GM12878 (cell line): ENCODE data around the gene PCYOX1L. TPM values are rescaled to one million over a fixed set of nuclear protein-coding genes. Genes with fewer than 3 reads are reported as not detected.

Experiments used
- ATAC-seq: fragments of 200-7000 bp; cut with Tn5 transposase; 3 replicates; pipeline ENCODE4 v1.9.1; 2020; ENCODE audit warnings: mild to moderate bottlenecking, moderate library complexity
- BruUV-seq: library from RNA; stranded (reverse); fragments of 400-500 nt; replicated peaks from 2 replicates; lab custom pipeline; 2021; lab: Mats Ljungman, UMichigan
- CTCF ChIA-PET: fragments of 300-600 bp; sonication (Branson Sonifier 250); formaldehyde crosslinking; extraction: SDS; loops from one replicate; lab custom pipeline; 2021; ENCODE audit warnings: inconsistent platforms; lab: Yijun Ruan, JAX
- POLR2A ChIA-PET: fragments of 350-600 bp; formaldehyde crosslinking; extraction: SDS; loops from one replicate; lab custom pipeline; 2021; ENCODE audit warnings: inconsistent platforms; lab: Charles Lee
- RAD21 ChIA-PET: fragments of 300-600 bp; sonication (Branson Sonifier 250); formaldehyde crosslinking; loops from one replicate; lab custom pipeline; 2023; ENCODE audit warnings: antibody characterized with exemption; ENCODE audit not compliant: unreplicated experiment; lab: Charles Lee
- SMC1A ChIA-PET: fragments of 300-600 bp; sonication (Branson Sonifier 250); formaldehyde crosslinking; loops from one replicate; lab custom pipeline; 2023; ENCODE audit not compliant: unreplicated experiment, uncharacterized antibody; lab: Charles Lee
- DNase-seq: peaks from one replicate; pipeline ENCODE4 v3.0.0-alpha.2; 2011; ENCODE audit warnings: low read depth, low spot score
- FAIRE-seq: peaks from 3 replicates; lab custom pipeline; 2011; peaks lifted over from hg19 to GRCh38; lab: Jason Lieb, UNC
- H2AFZ ChIP-seq: 2 replicates; pipeline ENCODE4 v1.6.0; 2011; ENCODE audit warnings: low read depth, low read length, control low read depth; ENCODE audit not compliant: control insufficient read depth
- H3K27ac ChIP-seq: 2 replicates; pipeline ENCODE4 v1.5.1; 2011; ENCODE audit warnings: control low read depth; ENCODE audit not compliant: control insufficient read depth, insufficient read depth
- H3K27me3 ChIP-seq, 2 experiments: replicated peaks in 1 of 2; 2 replicates each; pipeline versions ENCODE4 v1.6.0 to v1.6.1; 2011; ENCODE audit warnings: low read length in 1 of 2; ENCODE audit not compliant: control insufficient read depth in 2 of 2, insufficient read depth in 2 of 2
- H3K36me3 ChIP-seq, 2 experiments: 2 replicates each; pipeline ENCODE4 v1.5.1; 2011; ENCODE audit warnings: low read length in 1 of 2; ENCODE audit not compliant: control insufficient read depth in 2 of 2, insufficient read depth in 2 of 2
- H3K4me1 ChIP-seq: 2 replicates; pipeline ENCODE4 v1.6.1; 2011; ENCODE audit warnings: mild to moderate bottlenecking, low read length, moderate library complexity, mixed read lengths; ENCODE audit not compliant: control insufficient read depth, insufficient read depth
- H3K4me2 ChIP-seq: 2 replicates; pipeline ENCODE4 v1.6.0; 2011; ENCODE audit warnings: control low read depth; ENCODE audit not compliant: control insufficient read depth, insufficient read depth
- H3K4me3 ChIP-seq: fragments of 200-600 bp; sonication (generic); 2 replicates; pipeline ENCODE4 v1.5.1; 2016
- H3K79me2 ChIP-seq: 2 replicates; pipeline ENCODE4 v1.6.0; 2011; ENCODE audit warnings: low read length; ENCODE audit not compliant: control insufficient read depth, insufficient read depth
- H3K9ac ChIP-seq: 2 replicates; pipeline ENCODE4 v1.8.0; 2011; ENCODE audit warnings: low read length, control low read depth, mixed read lengths; ENCODE audit not compliant: control insufficient read depth, insufficient read depth
- H3K9me3 ChIP-seq: replicated peaks from 3 replicates; pipeline ENCODE4 v1.5.1; 2011; ENCODE audit warnings: mild to moderate bottlenecking, low read length; ENCODE audit not compliant: control insufficient read depth, insufficient read depth
- H4K20me1 ChIP-seq: 2 replicates; pipeline ENCODE4 v1.6.0; 2011; ENCODE audit not compliant: control insufficient read depth, insufficient read depth
- JUND ChIP-seq: IDR thresholded peaks from 2 replicates; pipeline ENCODE4 v1.6.1; 2012; ENCODE audit warnings: low read depth, mild to moderate bottlenecking, low read length, improper control_type of control experiment, moderate library complexity
- MEF2A ChIP-seq: IDR thresholded peaks from 2 replicates; pipeline ENCODE4 v1.6.1; 2011; ENCODE audit warnings: low read depth, mild to moderate bottlenecking, low read length, moderate library complexity; ENCODE audit not compliant: insufficient read depth
- NR2C2 ChIP-seq: IDR thresholded peaks from 2 replicates; pipeline ENCODE4 v1.6.1; 2011; ENCODE audit warnings: borderline replicate concordance, low read depth; ENCODE audit not compliant: control insufficient read depth, insufficient read length
- PKNOX1 ChIP-seq: fragments of 450-650 bp; IDR thresholded peaks from 2 replicates; pipeline ENCODE4 v1.6.1; 2016; ENCODE audit warnings: mild to moderate bottlenecking
- SP1 ChIP-seq: IDR thresholded peaks from one replicate; pipeline ENCODE4 v1.6.1; 2011; ENCODE audit warnings: low read depth, low read length
- SPI1 ChIP-seq: IDR thresholded peaks from 2 replicates; pipeline ENCODE4 v1.6.1; 2011; ENCODE audit warnings: low read depth, mild to moderate bottlenecking, low read length, moderate library complexity, borderline replicate concordance; ENCODE audit not compliant: insufficient read depth
- TARDBP ChIP-seq: IDR thresholded peaks from 2 replicates; pipeline ENCODE4 v1.6.1; 2016; ENCODE audit warnings: borderline replicate concordance
- ZSCAN29 ChIP-seq: fragments of 450-650 bp; IDR thresholded peaks from 2 replicates; pipeline ENCODE4 v1.6.1; 2017; ENCODE audit warnings: mild to moderate bottlenecking, moderate library complexity
- WGBS: methylation state at CpG from one replicate; pipeline ENCODE4 v1.1.6; 2016; ENCODE audit warnings: low lambda C conversion rate; ENCODE audit not compliant: insufficient replicate concordance, insufficient coverage; ENCODE audit errors: missing lambda C conversion rate; 5-methylcytosine and 5-hydroxymethylcytosine counted together
- in situ Hi-C: fragments of 300-500 bp; cut with MboI; formaldehyde crosslinking; loops from 9 replicates; pipeline ENCODE4 v1.14.3; 2018; ENCODE audit warnings: mixed read lengths
- intact Hi-C: fragments of 100-400 bp; cut with micrococcal nuclease; formaldehyde crosslinking; loops from one replicate; pipeline ENCODE4 v1.14.2; 2022; ENCODE audit not compliant: unreplicated experiment
- polyA plus RNA-seq, 11 experiments: library from polyadenylated mRNA; depleted of rRNA in 4 of 11; unstranded in 6 of 11; stranded (reverse) in 5 of 11; fragments of >200 nt; fragmentation: Nextera tagmentation in 4 of 11; fragmentation: Illumina TruSeq in 1 of 11; extraction: Ambion mirVana in 4 of 11; extraction: Trizol in 1 of 11; gene quantifications; 1 replicate in 1 of 11; 2 replicates in 10 of 11; pipeline versions ENCODE4 v1.2.1 to v1.2.3, GENCODE V29; 2011 to 2016; ENCODE audit warnings: inconsistent platforms in 2 of 11, missing spikeins in 2 of 11, low read depth in 1 of 11
- total RNA-seq, 4 experiments: library from RNA; depleted of rRNA in 3 of 4; stranded (reverse); fragments of >200 nt in 3 of 4; fragmentation: Illumina TruSeq in 1 of 4; extraction: Trizol in 1 of 4; gene quantifications; 2 replicates each; pipeline versions ENCODE4 v1.2.1 to v1.2.3, GENCODE V29; 2013 to 2021
- TF ChIP-seq, protein P1 (sequence below), 3 experiments: IDR thresholded peaks in 2 of 3; conservative IDR thresholded peaks in 1 of 3; 2 replicates each; pipeline ENCODE4 v1.5.1; 2011; ENCODE audit warnings: low read depth in 3 of 3, low read length in 3 of 3, mild to moderate bottlenecking in 3 of 3, control low read depth in 2 of 3, moderate library complexity in 2 of 3, inconsistent platforms in 1 of 3, mixed read lengths in 1 of 3; ENCODE audit not compliant: control insufficient read depth in 2 of 3, insufficient read depth in 1 of 3; ENCODE audit errors: extremely low read depth in 1 of 3
- TF ChIP-seq, protein P2 (sequence below): fragments of 450-650 bp; IDR thresholded peaks from 2 replicates; pipeline ENCODE4 v1.6.1; 2014; ENCODE audit warnings: mild to moderate bottlenecking

PCYOX1L gene
- total and polyA plus RNA-seq, 10 of the 15 experiments (the other 5 are each of a cell fraction or from before 2014, with no cell fraction given): 2.9 to 17.0 (median 12.9) TPM

- no peak overlapping the region for H3K4me3 ChIP-seq
- SMC1A ChIA-PET: interaction anchor here (0.5 to 6.5 kb wide), 7 partner anchors 11 to 218 kb away, joined by 3 to 52 read pairs (median 3); no protein-coding TSS in a partner anchor
- H3K4me2 ChIP-seq: no peak overlapping the region
- in situ Hi-C loops (no loop called here), intact Hi-C loops (loop anchor here (1.0 to 5.0 kb wide), 3 partner anchors 52 to 235 kb away; no protein-coding TSS in a partner anchor)
- TF ChIP-seq MEF2A: no peak
- ATAC-seq (no peak), DNase-seq (no peak), FAIRE-seq (no peak)
- no peak overlapping the region for H3K27ac ChIP-seq
- H3K9me3 ChIP-seq: no peaks in the 10 kb centered on the region
- RAD21 ChIA-PET: interaction anchor here (0.6 to 4.9 kb wide), 8 partner anchors 46 to 193 kb away, joined by 3 to 22 read pairs (median 4); no protein-coding TSS in a partner anchor
- peaks cover 0 to 2% of the 10 kb centered on the region in 2 experiments; a peak in 2 of 4 replicates for H3K27me3 ChIP-seq
- no peaks in the 10 kb centered on the region for H3K36me3 ChIP-seq
- CTCF ChIA-PET: interaction anchor here (0.6 to 12.8 kb wide), 21 partner anchors 8 to 647 kb away, joined by 3 to 137 read pairs (median 7); partner anchors contain the start of gene GRPEL2
- H2AFZ ChIP-seq: no peak overlapping the region
- BruUV-seq: no TSS peak
- H3K79me2 ChIP-seq: no peaks in the 10 kb centered on the region
- POLR2A ChIA-PET: no interaction called here
- H3K9ac ChIP-seq: no peak overlapping the region
- H3K4me1 ChIP-seq: no peaks in the 10 kb centered on the region
- WGBS: 52% methylated on average over 12 of the region's 12 CpGs
- H4K20me1 ChIP-seq: no peaks in the 10 kb centered on the region
Observed at GRCh38 chr5:149382517-149383220, 24.8 kb downstream of the PCYOX1L start.

- H3K36me3 ChIP-seq: no peaks in the 10 kb centered on the region
- no peak overlapping the region for H2AFZ ChIP-seq
- 15% methylated on average over 9 of the region's 9 CpGs for WGBS
- ChIA-PET SMC1A (interaction anchor here (1.3 to 6.5 kb wide), 2 partner anchors 49 to 59 kb away, joined by 3 to 52 read pairs; no protein-coding TSS in a partner anchor), RAD21 (interaction anchor here (1.1 to 4.9 kb wide), 2 partner anchors 49 to 51 kb away, joined by 4 to 22 read pairs; no protein-coding TSS in a partner anchor), POLR2A (interaction anchor here (1.0 kb wide), 1 partner anchor 38 kb away, joined by 3 read pairs; no protein-coding TSS in a partner anchor), CTCF (interaction anchor here (0.6 to 12.8 kb wide), 10 partner anchors 10 to 647 kb away, joined by 3 to 137 read pairs (median 26); no protein-coding TSS in a partner anchor)
- in situ Hi-C loops: no loop called here
- no peak overlapping the region for H3K4me3 ChIP-seq
- BruUV-seq: no TSS peak
- ATAC-seq: no peak
- no peaks in the 10 kb centered on the region for H4K20me1 ChIP-seq
- H3K4me1 ChIP-seq: no peaks in the 10 kb centered on the region
- no peaks in the 10 kb centered on the region for H3K9me3 ChIP-seq
- no peak overlapping the region for H3K27ac ChIP-seq
- H3K27me3 ChIP-seq: peaks cover 0 to under 1% of the 10 kb centered on the region in 2 experiments; a peak in 2 of 4 replicates
- intact Hi-C loops: loop anchor here (5.0 kb wide), 1 partner anchor 234 kb away; no protein-coding TSS in a partner anchor
- H3K4me2 ChIP-seq: no peak overlapping the region
- FAIRE-seq: no peak
- H3K9ac ChIP-seq: no peak overlapping the region
- no peaks in the 10 kb centered on the region for H3K79me2 ChIP-seq
- no peak for DNase-seq
- TF ChIP-seq, protein P1, sequence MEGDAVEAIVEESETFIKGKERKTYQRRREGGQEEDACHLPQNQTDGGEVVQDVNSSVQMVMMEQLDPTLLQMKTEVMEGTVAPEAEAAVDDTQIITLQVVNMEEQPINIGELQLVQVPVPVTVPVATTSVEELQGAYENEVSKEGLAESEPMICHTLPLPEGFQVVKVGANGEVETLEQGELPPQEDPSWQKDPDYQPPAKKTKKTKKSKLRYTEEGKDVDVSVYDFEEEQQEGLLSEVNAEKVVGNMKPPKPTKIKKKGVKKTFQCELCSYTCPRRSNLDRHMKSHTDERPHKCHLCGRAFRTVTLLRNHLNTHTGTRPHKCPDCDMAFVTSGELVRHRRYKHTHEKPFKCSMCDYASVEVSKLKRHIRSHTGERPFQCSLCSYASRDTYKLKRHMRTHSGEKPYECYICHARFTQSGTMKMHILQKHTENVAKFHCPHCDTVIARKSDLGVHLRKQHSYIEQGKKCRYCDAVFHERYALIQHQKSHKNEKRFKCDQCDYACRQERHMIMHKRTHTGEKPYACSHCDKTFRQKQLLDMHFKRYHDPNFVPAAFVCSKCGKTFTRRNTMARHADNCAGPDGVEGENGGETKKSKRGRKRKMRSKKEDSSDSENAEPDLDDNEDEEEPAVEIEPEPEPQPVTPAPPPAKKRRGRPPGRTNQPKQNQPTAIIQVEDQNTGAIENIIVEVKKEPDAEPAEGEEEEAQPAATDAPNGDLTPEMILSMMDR (IDR thresholded peaks at IDR 0.05 in 2 of 3, conservative IDR thresholded peaks at IDR 0.05 in 1 of 3; ENCODE audit: control insufficient read depth in 2 of 3, extremely low read depth in 1 of 3, insufficient read depth in 1 of 3, low read depth in 3 of 3, low read length in 3 of 3): no peak
- no peak for TF ChIP-seq TARDBP
- TF ChIP-seq, protein P2, sequence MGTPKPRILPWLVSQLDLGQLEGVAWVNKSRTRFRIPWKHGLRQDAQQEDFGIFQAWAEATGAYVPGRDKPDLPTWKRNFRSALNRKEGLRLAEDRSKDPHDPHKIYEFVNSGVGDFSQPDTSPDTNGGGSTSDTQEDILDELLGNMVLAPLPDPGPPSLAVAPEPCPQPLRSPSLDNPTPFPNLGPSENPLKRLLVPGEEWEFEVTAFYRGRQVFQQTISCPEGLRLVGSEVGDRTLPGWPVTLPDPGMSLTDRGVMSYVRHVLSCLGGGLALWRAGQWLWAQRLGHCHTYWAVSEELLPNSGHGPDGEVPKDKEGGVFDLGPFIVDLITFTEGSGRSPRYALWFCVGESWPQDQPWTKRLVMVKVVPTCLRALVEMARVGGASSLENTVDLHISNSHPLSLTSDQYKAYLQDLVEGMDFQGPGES: no peak
- TF ChIP-seq ZSCAN29: no peak
- no peak for TF ChIP-seq JUND
- TF ChIP-seq SP1: no peak
- TF ChIP-seq NR2C2: no peak
- no peak for TF ChIP-seq PKNOX1
- TF ChIP-seq SPI1: no peak
Observed at GRCh38 chr5:149383399-149383798, 25.6 kb downstream of the PCYOX1L start.
